GM12875 (cell line): ENCODE measurements around the gene CD300LD.

Experiments used
- H3K4me3 ChIP-seq: one replicate; pipeline ENCODE4 v1.5.1; 2011; ENCODE audit warnings: low read depth, low read length, control low read depth
- TF ChIP-seq, protein P1 (sequence below): IDR thresholded peaks from 2 replicates; pipeline ENCODE4 v1.5.1; 2011; ENCODE audit warnings: low read depth, mild to moderate bottlenecking, control low read depth, inconsistent platforms, low read length, moderate library complexity, borderline replicate concordance; ENCODE audit not compliant: insufficient read depth

Gene CD300LD

DNA sequence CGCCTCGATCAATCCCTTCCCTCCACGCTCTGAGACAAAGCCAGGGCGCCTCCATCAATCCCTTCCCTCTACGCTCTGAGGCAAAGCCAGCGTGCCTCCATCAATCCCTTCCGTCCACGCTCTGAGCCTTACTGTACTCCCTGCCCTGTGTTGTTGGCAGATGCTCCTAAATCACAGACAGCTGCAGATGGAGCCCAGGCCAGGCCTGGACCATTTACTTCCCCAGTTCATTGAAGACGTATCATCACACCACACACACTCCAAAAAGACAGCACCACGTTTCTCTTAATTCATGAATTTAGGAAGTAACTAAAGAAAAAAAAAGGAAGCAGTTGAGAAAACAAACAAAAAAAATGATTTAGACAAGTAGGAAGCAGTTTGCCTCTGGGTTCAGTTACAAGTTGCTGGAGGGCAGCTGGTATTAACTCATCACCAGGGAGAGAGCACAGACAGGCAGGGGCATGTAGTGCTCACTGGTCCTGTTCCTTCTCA is 7.4 kb upstream of the CD300LD start:
- TF ChIP-seq, protein P1, sequence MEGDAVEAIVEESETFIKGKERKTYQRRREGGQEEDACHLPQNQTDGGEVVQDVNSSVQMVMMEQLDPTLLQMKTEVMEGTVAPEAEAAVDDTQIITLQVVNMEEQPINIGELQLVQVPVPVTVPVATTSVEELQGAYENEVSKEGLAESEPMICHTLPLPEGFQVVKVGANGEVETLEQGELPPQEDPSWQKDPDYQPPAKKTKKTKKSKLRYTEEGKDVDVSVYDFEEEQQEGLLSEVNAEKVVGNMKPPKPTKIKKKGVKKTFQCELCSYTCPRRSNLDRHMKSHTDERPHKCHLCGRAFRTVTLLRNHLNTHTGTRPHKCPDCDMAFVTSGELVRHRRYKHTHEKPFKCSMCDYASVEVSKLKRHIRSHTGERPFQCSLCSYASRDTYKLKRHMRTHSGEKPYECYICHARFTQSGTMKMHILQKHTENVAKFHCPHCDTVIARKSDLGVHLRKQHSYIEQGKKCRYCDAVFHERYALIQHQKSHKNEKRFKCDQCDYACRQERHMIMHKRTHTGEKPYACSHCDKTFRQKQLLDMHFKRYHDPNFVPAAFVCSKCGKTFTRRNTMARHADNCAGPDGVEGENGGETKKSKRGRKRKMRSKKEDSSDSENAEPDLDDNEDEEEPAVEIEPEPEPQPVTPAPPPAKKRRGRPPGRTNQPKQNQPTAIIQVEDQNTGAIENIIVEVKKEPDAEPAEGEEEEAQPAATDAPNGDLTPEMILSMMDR = no peak
- no peak overlapping the region for H3K4me3 ChIP-seq

DNA sequence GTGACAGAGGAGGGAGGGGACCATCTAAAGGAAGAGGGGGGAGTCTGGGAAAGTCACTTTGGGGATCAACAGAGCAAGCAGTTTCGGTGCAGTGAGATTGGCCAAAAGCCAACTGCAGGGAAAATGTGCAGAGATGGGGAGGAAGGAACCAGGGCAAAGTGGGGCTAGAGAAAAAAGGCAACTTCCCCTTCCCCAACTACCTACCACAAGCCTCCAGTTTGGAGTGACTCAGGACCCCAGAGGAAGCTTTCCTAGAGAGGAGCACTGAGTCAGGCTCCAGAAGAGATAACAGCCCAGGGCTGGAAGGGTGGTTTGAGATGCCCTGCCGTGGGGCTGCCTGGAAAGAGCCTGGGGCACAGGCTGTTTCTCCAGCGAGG is 6.9 kb upstream of the CD300LD start:
- TF ChIP-seq, protein P1 = no peak
- H3K4me3 ChIP-seq = no peak overlapping the region

DNA sequence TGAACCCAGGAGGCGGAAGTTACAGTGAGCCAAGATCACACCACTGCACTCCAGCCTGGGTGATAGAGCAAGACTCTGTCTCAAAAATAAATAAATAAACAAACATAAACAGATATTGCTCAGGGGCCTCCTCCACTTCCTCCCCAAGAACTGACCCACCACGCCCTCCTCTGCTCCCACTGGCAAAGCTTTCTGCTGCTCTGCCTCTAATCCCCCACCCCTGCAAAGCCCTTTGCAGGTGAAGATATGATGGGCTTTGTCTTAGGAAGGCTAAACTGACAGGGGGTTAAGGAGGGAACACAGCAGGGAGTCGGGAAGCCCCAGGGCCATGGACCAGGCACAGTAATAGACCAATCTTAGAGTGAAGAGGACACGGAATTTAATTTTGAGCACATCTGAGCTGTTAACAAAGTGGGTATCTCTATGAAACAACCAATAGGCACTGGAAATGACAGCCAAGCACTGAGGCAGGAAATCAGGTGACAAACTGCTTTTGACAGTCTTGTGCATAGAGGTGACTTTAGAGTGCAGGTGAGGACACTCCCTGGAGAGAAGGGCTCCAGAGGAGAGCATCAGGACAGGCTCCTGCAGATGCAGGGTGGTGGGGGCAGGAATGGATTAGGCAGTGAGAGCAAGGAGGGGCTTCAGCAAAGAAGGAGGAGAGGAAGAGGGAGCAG is 6.4 kb upstream of the CD300LD start:
- TF ChIP-seq, protein P1 = no peak
- H3K4me3 ChIP-seq = no peak overlapping the region

DNA sequence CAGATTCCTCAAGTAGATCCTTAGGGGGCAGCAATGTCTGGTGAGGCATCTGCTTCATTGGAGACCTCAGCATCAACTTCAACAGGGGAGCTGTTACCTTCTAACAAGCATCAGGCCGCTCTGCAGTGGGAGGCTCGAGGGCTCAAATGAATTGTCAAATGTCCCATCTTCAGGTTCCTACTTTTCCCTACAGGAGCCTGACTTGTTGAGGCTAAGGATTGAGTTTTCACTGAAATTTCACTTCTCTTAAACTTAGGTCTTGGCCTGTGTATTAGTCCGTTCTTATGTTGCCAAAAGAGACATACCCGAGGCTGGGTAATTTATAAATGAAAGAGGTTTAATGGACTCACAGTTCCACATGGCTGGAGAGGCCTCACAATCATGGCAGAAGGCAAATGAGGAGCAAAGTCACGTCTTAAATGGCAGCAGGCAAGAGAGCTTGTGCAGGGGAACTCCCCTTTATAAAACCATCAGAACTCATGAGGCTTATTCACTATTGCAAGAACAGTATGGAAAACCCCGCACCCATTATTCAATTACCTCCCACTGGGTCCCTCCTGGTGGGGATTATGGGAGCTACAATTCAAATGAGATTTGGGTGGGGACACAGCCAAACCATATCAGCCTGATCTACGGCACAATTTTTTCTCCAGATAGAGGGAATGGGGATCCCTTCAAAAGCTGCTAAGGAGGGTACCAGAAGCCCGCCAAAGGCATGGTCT is 5.1 kb upstream of the CD300LD start:
- no peak overlapping the region for H3K4me3 ChIP-seq
- TF ChIP-seq, protein P1 = no peak

DNA sequence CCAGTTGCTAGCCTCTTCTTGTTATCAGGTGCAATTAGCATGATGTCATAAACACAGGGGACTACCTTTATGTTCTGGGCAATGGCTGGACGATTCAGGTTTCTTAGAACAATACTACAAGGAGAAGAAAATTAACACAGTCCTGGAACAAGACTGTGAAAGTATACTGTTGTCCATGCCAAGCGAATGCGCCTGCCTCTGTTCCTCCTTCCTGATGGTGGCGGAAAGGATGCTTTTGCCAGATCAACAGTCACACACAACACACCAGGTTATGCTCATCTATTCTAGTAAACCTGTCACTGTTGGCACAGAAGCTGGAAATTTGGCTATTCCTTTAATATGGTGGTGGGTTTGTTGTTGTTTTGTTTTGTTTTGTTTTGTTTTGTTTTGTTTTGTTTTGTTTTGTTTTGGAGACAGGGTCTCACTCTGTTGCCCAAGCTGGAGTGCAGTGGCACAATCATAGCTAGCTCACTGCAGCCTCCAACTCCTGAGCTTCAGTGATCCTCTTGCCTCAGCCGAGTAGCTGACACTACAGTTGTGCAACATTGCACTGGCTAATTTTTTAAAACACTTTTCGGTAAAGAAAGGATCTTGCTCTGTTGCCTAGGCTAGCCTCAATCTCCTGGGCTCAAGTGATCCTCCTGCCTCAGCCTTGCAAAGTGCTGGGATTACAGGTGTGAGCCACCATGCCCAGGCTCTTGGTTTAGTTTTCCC is 3.1 kb upstream of the CD300LD start:
- TF ChIP-seq, protein P1 = no peak

DNA sequence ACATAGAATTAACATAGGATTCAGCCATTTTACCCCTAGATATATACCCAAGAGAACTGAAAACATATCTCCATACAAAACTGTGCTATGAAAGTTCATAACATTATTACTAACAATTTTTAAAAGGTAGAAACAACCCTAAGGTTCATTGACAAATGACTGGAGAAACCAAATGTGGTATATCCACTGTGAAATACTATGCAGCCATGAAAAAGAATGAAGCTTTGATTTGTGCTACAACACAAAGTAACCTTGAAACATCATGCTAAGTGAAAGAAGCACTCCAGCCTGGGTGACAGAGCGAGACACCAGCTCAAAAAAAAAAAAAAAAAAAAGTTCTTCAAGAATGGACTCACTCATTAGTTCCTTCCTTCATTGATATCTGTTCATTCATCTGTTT is 580 bp downstream of the CD300LD start:
- no peak overlapping the region for H3K4me3 ChIP-seq
- TF ChIP-seq, protein P1 = no peak

More for the DNA sequence above, 3.1 kb upstream of the CD300LD start:
- H3K4me3 ChIP-seq = no peak overlapping the region
